ENCODE measurements around the gene TMEM145.
A peak's percentile ranks its signal among the peaks of the same experiment; 100 is the strongest.
"Not testable (repeated sequence)": the region's sequence is repeated elsewhere in the genome, so short reads cannot be mapped to it uniquely, and the experiment has no call there.

Gene TMEM145

GRCh38 chr19:42313096-42313839 lies at the start of gene TMEM145:
TSS of gene TMEM145 (plus strand) at chr19:42313309. CDS start at chr19:42313377, 68 bp downstream.
- DNase-seq (ENCODE audit: extremely low read depth in 1 of 2, low read depth in 1 of 2) = no peak

- DNase-seq (ENCODE audit: extremely low read depth in 1 of 2, low read depth in 1 of 2) = not testable (repeated sequence)
Measured at GRCh38 chr19:42266105-42266504, 47.0 kb upstream of the TMEM145 start.

- not testable (repeated sequence) for DNase-seq (ENCODE audit: extremely low read depth in 1 of 2, low read depth in 1 of 2)
Measured at GRCh38 chr19:42266928-42267603, 46.0 kb upstream of the TMEM145 start.

GRCh38 chr19:42267644-42268141 lies 45.4 kb upstream of the TMEM145 start:
- DNase-seq (ENCODE audit: extremely low read depth in 1 of 2, low read depth in 1 of 2) = no peak

GRCh38 chr19:42268142-42268703 lies 44.9 kb upstream of the TMEM145 start:
- peak; percentile 94 to 99 for DNase-seq (ENCODE audit: extremely low read depth in 1 of 2, low read depth in 1 of 2)

GRCh38 chr19:42268704-42269477 lies 44.2 kb upstream of the TMEM145 start, which contains the start of gene CIC:
TSS of gene CIC (plus strand) at chr19:42269252. CDS start at chr19:42271784, 2,532 bp downstream.
- peak; percentile 97 to 98 for DNase-seq (ENCODE audit: extremely low read depth in 1 of 2, low read depth in 1 of 2)

- DNase-seq (ENCODE audit: extremely low read depth in 1 of 2, low read depth in 1 of 2) = no peak
Measured at GRCh38 chr19:42269478-42270345, 43.4 kb upstream of the TMEM145 start.

GRCh38 chr19:42270346-42271044 lies 42.6 kb upstream of the TMEM145 start:
- DNase-seq (ENCODE audit: extremely low read depth in 1 of 2, low read depth in 1 of 2) = no peak

- no peak for DNase-seq (ENCODE audit: extremely low read depth in 1 of 2, low read depth in 1 of 2)
Measured at GRCh38 chr19:42271045-42271419, 42.1 kb upstream of the TMEM145 start.

- no peak for DNase-seq (ENCODE audit: extremely low read depth in 1 of 2, low read depth in 1 of 2)
Measured at GRCh38 chr19:42271861-42272534, 41.1 kb upstream of the TMEM145 start.

- DNase-seq (ENCODE audit: extremely low read depth in 1 of 2, low read depth in 1 of 2) = no peak
Measured at GRCh38 chr19:42272535-42272897, 40.6 kb upstream of the TMEM145 start.

- DNase-seq (ENCODE audit: extremely low read depth in 1 of 2, low read depth in 1 of 2) = no peak
Measured at GRCh38 chr19:42272989-42273406, 40.1 kb upstream of the TMEM145 start.

GRCh38 chr19:42273407-42274064 lies 39.6 kb upstream of the TMEM145 start:
- no peak for DNase-seq (ENCODE audit: extremely low read depth in 1 of 2, low read depth in 1 of 2)

GRCh38 chr19:42274065-42274682 lies 38.9 kb upstream of the TMEM145 start:
- no peak for DNase-seq (ENCODE audit: extremely low read depth in 1 of 2, low read depth in 1 of 2)

GRCh38 chr19:42275103-42275502 lies 38.0 kb upstream of the TMEM145 start:
- DNase-seq (ENCODE audit: extremely low read depth in 1 of 2, low read depth in 1 of 2) = no peak

- no peak for DNase-seq (ENCODE audit: extremely low read depth in 1 of 2, low read depth in 1 of 2)
Measured at GRCh38 chr19:42275517-42275916, 37.6 kb upstream of the TMEM145 start.

- DNase-seq (ENCODE audit: extremely low read depth in 1 of 2, low read depth in 1 of 2) = no peak
Measured at GRCh38 chr19:42276284-42276683, 36.8 kb upstream of the TMEM145 start.

- no peak for DNase-seq (ENCODE audit: extremely low read depth in 1 of 2, low read depth in 1 of 2)
Measured at GRCh38 chr19:42276821-42277220, 36.3 kb upstream of the TMEM145 start.

Data from activated CD8-positive, alpha-beta memory T cell treated with anti-CD3 and anti-CD28 coated beads for 1 hour (primary cell).